NCI-H446 treated with DMSO at 0.1 percent for 48 hours (cell line): ENCODE measurements around the gene CCL11.
"Not testable (repeated sequence)": the region's sequence is repeated elsewhere in the genome, so short reads cannot be mapped to it uniquely, and the experiment has no call there.

Source experiments
- DNase-seq: peaks from one replicate; lab custom pipeline; 2025; lab: John Stamatoyannopoulos, UW

CCL11 gene

DNA sequence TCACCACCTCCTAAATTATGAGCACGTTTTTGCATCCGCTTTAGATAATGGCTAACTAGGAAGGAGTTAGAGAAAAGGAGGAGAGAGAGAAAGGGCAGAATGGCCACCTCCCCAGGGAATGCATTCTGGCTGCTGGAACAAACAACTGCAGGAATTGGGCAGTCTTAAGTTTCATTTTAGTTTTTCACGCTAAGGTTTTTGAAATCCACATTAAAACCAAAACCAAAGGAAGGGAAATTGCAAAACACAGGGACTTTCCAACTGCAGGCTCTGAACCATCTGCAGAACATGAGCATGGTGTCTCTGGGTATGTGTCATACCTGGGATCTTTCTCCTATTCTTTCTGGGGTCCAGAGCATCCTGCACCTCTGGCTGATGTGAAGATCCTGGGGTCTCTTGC, 21.6 kb downstream of the CCL11 start:
- DNase-seq = no peak

DNA sequence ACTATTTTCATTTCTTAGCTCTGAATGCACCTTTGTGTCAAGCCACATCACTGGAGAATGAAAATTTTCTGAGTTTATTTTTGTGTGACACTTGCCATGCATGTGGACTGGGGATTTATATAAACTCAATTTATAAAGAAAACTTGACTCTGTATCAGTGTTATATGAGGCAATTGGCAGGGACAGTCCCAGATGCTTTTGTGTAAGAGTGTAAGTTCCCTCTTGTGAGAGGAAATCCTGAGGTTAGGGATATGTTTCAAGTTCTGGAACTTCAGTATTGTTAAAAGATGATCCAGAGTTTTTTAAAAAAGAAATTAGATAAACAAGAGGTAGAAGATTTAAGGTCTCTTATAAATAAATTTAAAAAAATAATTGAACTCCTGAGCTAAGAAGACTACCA, 22.8 kb downstream of the CCL11 start:
- no peak for DNase-seq

DNA sequence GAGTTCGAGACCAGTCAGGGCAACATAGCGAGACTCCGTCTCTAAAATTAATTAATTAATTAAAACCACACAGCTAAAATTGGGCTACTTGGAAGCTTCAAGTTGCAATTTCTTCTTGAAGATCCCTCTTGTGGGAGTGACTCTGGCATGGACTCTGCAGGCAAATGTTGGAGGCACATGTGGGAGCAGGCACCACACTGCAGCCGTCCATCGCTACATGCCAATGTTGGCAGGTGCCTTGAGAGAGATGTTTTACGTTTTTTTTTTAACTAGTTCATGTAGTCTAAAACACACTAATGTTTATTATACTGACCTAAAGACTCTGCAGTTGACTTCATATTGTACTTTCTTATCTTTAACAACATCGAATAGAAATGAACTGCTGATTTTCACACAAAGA, 25.7 kb downstream of the CCL11 start:
- no peak for DNase-seq

DNA sequence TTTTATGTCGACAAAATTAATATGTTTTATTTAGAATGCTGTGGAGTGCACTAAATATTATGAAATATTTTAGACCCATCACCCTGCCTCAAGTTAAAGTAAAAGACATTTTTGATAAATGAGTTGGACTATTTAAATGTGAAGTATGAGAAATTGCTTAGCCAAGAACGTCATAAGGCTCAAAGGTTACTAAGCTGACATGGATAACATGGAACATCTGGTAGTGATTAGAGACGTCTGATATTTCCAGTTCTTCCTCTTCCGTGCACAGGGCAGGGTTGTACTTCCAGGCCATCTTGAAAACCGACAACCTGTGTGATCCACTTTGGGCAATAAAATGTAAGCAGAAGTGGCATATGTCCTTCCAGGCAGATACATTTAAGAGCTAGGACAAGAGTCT, 26.5 kb downstream of the CCL11 start:
- DNase-seq = no peak

DNA sequence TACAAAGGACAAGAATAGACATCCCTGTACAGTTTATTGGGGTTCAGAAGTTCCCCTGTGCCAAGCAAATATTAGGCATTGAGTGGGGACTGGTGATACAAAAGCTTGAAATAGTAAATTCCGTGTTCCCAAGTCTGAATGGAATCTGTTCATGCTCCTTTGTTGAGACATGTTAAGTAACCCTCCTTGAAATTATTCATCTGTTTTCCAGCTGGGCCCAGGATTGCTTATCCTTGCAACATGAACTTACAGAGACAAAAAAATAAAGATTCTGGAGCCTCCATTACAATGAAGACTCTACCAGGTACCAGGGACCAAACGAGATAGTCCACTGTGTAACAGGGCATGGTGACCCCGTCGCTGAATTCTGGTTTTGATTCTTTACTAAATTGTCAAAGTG, 27.6 kb downstream of the CCL11 start:
- no peak for DNase-seq

DNA sequence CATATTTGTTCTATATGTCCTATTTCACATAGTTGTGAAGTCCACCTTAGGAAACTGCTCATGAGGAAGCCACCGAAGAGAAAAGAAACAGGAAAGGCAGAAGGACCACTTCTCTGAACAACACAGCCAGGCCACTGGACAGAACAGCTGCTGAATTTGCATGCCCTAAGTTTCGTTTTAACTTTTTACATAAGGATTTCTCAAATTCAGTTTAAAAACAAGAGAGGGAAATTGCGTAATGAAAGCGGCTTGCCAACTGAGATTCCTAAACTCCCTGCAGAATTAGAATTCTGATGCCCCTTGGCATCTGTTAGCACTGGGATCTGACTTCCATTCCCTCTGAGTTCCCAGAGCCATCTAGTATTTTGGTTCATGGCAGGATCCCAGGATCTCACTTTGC, 28.7 kb downstream of the CCL11 start:
- no peak for DNase-seq

DNA sequence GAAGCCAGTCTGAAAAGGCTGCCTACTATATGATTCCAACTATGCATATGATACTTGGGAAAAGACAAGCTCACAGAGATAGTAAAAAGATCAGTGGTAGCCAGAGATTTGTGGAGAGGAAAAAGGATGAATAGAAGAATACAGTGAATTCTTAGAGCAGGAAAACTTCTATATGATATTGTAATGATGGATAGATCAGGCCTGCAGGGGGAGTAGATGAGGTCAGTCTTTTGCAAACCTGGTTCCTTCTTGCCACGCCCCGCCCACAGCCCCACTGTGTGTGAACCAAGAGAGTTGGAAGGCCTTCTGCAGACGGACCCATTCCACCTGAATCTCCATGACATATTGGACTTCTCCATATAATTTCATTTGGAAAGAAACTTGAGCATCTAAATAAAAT, 32.9 kb downstream of the CCL11 start:
- no peak for DNase-seq

DNA sequence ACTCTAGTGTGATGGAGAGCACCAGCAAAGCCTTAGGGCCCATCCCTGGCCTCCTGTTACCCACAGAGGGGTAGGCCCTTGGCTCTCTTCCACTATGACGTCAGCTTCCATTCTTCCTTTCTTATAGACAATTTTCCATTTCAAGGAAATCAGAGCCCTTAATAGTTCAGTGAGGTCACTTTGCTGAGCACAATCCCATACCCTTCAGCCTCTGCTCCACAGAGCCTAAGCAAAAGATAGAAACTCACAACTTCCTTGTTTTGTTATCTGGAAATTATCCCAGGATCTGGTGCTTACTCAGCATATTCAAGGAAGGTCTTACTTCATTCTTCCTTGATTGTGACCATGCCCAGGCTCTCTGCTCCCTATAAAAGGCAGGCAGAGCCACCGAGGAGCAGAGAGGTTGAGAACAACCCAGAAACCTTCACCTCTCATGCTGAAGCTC, 33.5 kb downstream of the CCL11 start, which contains the start of gene CCL8:
TSS of gene CCL8 (plus strand) at position 397 of the 445 bp plus-strand sequence. CDS start 67 bp downstream, outside the sequence.
- no peak for DNase-seq

DNA sequence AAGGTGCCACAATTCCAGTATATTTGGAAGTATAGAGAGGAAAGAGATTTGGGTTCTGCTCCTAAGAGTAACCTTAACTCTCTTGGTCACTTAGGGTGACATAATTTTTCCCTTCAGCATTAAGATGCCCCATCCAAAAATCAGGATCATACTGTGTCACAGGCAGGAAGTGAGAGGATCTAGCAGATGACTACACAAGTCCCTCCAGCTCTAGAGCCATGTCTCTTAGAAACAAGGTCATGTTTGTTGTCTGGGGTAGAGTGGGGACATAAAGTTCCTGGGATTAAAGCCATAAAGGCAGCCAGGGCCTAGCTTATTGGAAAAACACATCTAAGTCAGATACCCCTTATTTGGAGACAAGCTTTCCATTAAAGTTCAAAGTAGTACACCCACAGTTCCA, 36.4 kb downstream of the CCL11 start:
- DNase-seq = no peak

DNA sequence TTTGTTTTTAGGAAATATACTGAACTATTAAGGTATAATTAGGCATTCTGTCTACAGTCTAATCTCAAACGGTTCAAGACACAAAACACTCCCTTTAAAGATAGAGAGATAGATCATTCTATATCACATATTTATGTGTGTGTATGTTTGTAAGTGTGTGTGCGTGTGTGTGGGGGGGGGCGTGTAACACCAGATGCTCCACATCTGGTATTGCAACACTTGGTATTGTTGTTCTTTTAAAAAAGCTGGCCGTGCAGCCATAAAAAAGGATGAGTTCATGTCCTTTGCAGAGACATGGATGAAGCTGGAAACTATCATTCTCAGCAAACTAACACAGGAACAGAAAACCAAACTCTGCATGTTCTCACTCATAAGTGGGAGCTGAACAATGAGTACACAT, 42.0 kb downstream of the CCL11 start:
- DNase-seq = not testable (repeated sequence)

DNA sequence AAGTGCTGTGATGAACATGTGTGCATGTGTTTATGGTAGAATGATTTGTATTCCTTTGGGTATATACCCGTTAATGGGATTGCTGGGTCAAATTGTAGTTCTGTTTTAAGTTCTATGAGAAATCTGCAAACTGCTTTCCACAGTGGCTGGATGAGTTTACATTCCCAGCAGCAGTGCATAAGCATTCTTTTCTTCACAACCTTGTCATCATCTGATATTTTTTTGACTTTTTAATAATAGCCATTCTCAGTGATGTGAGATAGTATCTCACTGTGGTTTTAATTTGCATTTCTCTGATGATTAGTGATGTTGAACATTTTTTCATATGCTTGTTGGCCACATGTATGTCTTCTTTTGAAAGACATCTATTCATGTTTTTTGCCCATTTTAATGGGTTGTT, 52.2 kb downstream of the CCL11 start:
- DNase-seq = no peak
